C4-2B (cell line): ENCODE data around the gene FGD2.

Source experiments
- ZFX ChIP-seq: fragments of 450-650 bp; IDR thresholded peaks from 2 replicates; pipeline ENCODE4 v1.6.1; 2017
- TF ChIP-seq, protein P1 (sequence below): fragments of 450-650 bp; conservative IDR thresholded peaks from 2 replicates; pipeline ENCODE4 v1.5.1; 2017; ENCODE audit warnings: mild to moderate bottlenecking

DNA sequence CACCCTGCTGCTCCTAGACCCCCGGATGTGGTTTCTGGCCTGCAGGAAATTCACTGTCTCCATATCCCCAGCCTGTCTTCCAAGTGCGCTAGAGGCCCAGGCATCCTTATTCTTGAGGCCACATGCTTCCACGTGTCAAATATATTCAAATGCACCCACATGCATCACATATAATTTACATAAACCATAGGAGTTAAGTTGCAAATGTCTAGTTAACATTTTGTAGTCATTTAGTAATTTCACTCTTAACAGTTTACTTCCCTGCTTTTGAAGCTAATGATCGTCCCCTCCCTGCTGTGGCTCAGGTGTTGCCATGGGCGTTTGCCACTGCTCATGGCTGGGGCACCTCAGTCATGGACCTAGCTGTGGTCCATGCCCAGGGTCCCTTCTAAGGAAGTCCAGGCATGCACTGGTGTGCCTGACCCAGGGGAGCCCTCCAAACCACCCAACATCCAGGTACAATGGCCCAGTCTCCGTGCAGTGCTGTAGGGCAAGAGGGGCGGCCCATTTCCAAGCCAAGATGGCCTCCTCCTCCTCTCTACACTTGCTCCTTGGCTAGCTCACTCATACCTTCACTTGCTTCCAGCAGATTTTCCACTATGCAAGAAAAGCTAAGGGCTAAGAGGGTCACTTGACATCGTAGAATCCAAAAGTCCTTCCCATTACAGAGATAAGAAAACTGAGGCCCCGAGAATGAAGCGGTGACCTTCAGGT lies 42.4 kb downstream of the FGD2 start:
- TF ChIP-seq, protein P1, sequence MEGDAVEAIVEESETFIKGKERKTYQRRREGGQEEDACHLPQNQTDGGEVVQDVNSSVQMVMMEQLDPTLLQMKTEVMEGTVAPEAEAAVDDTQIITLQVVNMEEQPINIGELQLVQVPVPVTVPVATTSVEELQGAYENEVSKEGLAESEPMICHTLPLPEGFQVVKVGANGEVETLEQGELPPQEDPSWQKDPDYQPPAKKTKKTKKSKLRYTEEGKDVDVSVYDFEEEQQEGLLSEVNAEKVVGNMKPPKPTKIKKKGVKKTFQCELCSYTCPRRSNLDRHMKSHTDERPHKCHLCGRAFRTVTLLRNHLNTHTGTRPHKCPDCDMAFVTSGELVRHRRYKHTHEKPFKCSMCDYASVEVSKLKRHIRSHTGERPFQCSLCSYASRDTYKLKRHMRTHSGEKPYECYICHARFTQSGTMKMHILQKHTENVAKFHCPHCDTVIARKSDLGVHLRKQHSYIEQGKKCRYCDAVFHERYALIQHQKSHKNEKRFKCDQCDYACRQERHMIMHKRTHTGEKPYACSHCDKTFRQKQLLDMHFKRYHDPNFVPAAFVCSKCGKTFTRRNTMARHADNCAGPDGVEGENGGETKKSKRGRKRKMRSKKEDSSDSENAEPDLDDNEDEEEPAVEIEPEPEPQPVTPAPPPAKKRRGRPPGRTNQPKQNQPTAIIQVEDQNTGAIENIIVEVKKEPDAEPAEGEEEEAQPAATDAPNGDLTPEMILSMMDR, result no peak
- no peak for TF ChIP-seq ZFX
